Loucy (cell line): ENCODE measurements around the gene LRP10.

Experiments used
- H2AFZ ChIP-seq: fragments of 200-600 bp; sonication (generic); 2 replicates; pipeline ENCODE4 v1.6.0; 2016; ENCODE audit warnings: antibody characterized with exemption, mild to moderate bottlenecking, low read length, moderate library complexity
- H3F3A ChIP-seq: fragments of 200-600 bp; 2 replicates; pipeline ENCODE4 v1.6.0; 2016; ENCODE audit warnings: antibody characterized with exemption, low read depth, mild to moderate bottlenecking
- H3K27me3 ChIP-seq: fragments of 200-600 bp; sonication (generic); 2 replicates; pipeline ENCODE4 v1.6.1; 2014; ENCODE audit warnings: low read length, mild to moderate bottlenecking; ENCODE audit not compliant: insufficient read depth, poor library complexity, severe bottlenecking
- H3K36me3 ChIP-seq: fragments of 200-600 bp; sonication (generic); 2 replicates; pipeline ENCODE4 v1.6.1; 2016; ENCODE audit warnings: low read length; ENCODE audit not compliant: insufficient read depth
- H3K4me1 ChIP-seq: fragments of 200-600 bp; sonication (generic); 2 replicates; pipeline ENCODE4 v1.5.1; 2014; ENCODE audit warnings: low read length, mild to moderate bottlenecking; ENCODE audit not compliant: insufficient read depth, poor library complexity, severe bottlenecking
- H3K4me2 ChIP-seq: fragments of 200-600 bp; sonication (generic); 2 replicates; pipeline ENCODE4 v1.6.0; 2014; ENCODE audit warnings: antibody characterized with exemption, low read length, low read depth, mild to moderate bottlenecking; ENCODE audit not compliant: poor library complexity, severe bottlenecking
- H3K4me3 ChIP-seq: fragments of 200-600 bp; sonication (generic); 2 replicates; pipeline ENCODE4 v1.5.1; 2014; ENCODE audit warnings: low read length, mild to moderate bottlenecking, mixed read lengths; ENCODE audit not compliant: poor library complexity, severe bottlenecking
- H3K79me2 ChIP-seq: fragments of 200-600 bp; sonication (generic); 2 replicates; pipeline ENCODE4 v1.6.1; 2014; ENCODE audit warnings: low read length; ENCODE audit not compliant: insufficient read depth
- H3K9ac ChIP-seq: fragments of 200-600 bp; sonication (generic); 2 replicates; pipeline ENCODE4 v1.6.0; 2014; ENCODE audit warnings: mild to moderate bottlenecking, low read depth, low read length, moderate library complexity; ENCODE audit not compliant: poor library complexity, severe bottlenecking
- H3K9me2 ChIP-seq: fragments of 200-600 bp; sonication (generic); replicated peaks from 2 replicates; pipeline ENCODE4 v1.6.1; 2016; ENCODE audit warnings: low read depth, low read length, mixed read lengths
- H3K9me3 ChIP-seq: fragments of 200-600 bp; sonication (generic); 2 replicates; pipeline ENCODE4 v1.6.1; 2014; ENCODE audit warnings: mild to moderate bottlenecking, antibody characterized with exemption, low read length, low read depth; ENCODE audit not compliant: insufficient read depth
- H4K20me1 ChIP-seq: fragments of 200-600 bp; sonication (generic); 2 replicates; pipeline ENCODE4 v1.6.0; 2014; ENCODE audit warnings: antibody characterized with exemption, low read length, mild to moderate bottlenecking; ENCODE audit not compliant: insufficient read depth, poor library complexity, severe bottlenecking
- EZH2phosphoT487 ChIP-seq: fragments of 200-600 bp; IDR thresholded peaks from 2 replicates; pipeline ENCODE4 v1.6.1; 2018; ENCODE audit warnings: antibody characterized with exemption, mild to moderate bottlenecking, moderate library complexity, borderline replicate concordance
- TF ChIP-seq, protein P1 (sequence below): fragments of 200-600 bp; sonication (generic); conservative IDR thresholded peaks from 2 replicates; pipeline ENCODE4 v1.5.1; 2014; ENCODE audit warnings: mild to moderate bottlenecking, antibody characterized with exemption, low read length

LRP10 gene

DNA sequence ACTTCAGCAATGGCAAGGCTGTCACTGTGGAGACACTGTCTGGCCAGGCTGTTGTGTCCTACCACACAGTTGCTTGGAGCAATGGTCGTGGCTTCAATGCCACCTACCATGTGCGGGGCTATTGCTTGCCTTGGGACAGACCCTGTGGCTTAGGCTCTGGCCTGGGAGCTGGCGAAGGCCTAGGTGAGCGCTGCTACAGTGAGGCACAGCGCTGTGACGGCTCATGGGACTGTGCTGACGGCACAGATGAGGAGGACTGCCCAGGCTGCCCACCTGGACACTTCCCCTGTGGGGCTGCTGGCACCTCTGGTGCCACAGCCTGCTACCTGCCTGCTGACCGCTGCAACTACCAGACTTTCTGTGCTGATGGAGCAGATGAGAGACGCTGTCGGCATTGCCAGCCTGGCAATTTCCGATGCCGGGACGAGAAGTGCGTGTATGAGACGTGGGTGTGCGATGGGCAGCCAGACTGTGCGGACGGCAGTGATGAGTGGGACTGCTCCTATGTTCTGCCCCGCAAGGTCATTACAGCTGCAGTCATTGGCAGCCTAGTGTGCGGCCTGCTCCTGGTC is 4.3 kb downstream of the LRP10 start:
- H3K9me2 ChIP-seq: no peaks in the 10 kb centered on the region
- H3K4me2 ChIP-seq: no peak overlapping the region
- no peaks in the 10 kb centered on the region for H3K9me3 ChIP-seq
- no peak overlapping the region for H2AFZ ChIP-seq
- no peaks in the 10 kb centered on the region for H3K27me3 ChIP-seq
- H3F3A ChIP-seq: peaks cover 4% of the 10 kb centered on the region; the same call in 1 of the 2 replicates
- H3K4me1 ChIP-seq: peaks cover 8% of the 10 kb centered on the region
- peaks cover 3% of the 10 kb centered on the region; the same call in 1 of the 2 replicates for H3K79me2 ChIP-seq
- peaks cover 14% of the 10 kb centered on the region; the same call in 1 of the 2 replicates for H3K36me3 ChIP-seq
- H3K9ac ChIP-seq: no peak overlapping the region
- no peaks in the 10 kb centered on the region for H4K20me1 ChIP-seq
- TF ChIP-seq, protein P1, sequence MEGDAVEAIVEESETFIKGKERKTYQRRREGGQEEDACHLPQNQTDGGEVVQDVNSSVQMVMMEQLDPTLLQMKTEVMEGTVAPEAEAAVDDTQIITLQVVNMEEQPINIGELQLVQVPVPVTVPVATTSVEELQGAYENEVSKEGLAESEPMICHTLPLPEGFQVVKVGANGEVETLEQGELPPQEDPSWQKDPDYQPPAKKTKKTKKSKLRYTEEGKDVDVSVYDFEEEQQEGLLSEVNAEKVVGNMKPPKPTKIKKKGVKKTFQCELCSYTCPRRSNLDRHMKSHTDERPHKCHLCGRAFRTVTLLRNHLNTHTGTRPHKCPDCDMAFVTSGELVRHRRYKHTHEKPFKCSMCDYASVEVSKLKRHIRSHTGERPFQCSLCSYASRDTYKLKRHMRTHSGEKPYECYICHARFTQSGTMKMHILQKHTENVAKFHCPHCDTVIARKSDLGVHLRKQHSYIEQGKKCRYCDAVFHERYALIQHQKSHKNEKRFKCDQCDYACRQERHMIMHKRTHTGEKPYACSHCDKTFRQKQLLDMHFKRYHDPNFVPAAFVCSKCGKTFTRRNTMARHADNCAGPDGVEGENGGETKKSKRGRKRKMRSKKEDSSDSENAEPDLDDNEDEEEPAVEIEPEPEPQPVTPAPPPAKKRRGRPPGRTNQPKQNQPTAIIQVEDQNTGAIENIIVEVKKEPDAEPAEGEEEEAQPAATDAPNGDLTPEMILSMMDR: no peak
- TF ChIP-seq EZH2phosphoT487: no peak
- H3K4me3 ChIP-seq: no peak overlapping the region

DNA sequence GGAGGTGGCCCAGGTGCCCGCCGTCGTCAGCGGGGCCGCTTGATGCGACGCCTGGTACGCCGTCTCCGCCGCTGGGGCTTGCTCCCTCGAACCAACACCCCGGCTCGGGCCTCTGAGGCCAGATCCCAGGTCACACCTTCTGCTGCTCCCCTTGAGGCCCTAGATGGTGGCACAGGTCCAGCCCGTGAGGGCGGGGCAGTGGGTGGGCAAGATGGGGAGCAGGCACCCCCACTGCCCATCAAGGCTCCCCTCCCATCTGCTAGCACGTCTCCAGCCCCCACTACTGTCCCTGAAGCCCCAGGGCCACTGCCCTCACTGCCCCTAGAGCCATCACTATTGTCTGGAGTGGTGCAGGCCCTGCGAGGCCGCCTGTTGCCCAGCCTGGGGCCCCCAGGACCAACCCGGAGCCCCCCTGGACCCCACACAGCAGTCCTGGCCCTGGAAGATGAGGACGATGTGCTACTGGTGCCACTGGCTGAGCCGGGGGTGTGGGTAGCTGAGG is 5.5 kb downstream of the LRP10 start:
- Histone ChIP-seq H3F3A (no peaks in the 10 kb centered on the region), H3K4me3 (no peak overlapping the region), H3K79me2 (peaks cover 2% of the 10 kb centered on the region; the same call in 1 of the 2 replicates), H4K20me1 (no peaks in the 10 kb centered on the region), H2AFZ (no peak overlapping the region), H3K36me3 (peaks cover 14% of the 10 kb centered on the region; the same call in 1 of the 2 replicates), H3K9ac (no peak overlapping the region), H3K4me1 (peaks cover 8% of the 10 kb centered on the region), H3K9me2 (no peaks in the 10 kb centered on the region), H3K4me2 (no peak overlapping the region), H3K27me3 (no peaks in the 10 kb centered on the region), H3K9me3 (no peaks in the 10 kb centered on the region)
- TF ChIP-seq, protein P1: no peak
- TF ChIP-seq EZH2phosphoT487: no peak

DNA sequence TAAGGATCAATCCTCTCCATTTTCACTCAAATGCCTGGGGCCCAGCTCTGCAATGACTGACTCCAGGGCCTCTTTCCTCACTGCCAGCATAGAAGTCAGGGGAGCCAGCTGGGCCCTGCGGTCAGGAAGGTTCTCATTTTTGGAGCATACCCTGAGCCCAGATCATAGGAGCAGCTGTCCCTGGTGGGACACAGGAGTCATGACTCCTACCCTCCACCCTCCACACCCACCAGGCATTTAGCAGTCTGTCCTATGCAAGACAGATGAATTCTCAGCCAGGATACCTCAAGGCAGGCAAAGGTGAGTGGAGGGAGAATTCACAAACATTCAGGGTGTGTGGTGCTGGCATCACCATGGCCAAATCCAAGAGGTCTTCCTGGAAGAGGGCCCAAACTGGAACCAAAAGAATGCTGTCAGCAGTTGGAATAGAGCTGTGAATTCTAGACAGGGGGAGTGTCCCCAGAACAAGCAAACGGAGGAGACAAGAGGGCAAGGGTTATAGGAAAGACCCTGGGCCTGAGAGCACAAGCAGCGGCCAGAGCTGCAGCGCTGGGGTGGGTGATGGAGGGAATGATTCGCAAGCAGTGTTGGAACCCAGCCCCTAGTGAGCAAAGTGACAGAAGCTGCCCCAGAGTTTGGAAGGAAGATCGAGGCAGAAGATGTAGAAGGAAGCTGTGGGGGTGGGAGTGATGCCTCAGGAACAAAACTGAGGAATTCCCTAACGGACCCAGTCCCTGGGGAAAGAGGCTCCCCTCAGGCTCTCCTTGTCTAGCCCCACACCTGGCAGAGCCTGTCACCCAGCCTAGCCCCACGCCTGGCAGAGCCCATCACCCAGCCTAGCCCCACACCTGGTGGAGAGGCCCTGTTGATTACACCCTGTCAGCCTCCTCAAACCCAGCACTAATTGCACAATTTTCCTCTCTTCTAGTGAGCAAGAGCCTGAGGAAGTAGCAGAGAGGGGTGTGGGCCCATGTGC is 7.0 kb downstream of the LRP10 start:
- Histone ChIP-seq H3F3A (no peaks in the 10 kb centered on the region), H3K79me2 (no peaks in the 10 kb centered on the region), H3K4me1 (no peaks in the 10 kb centered on the region), H3K9me2 (no peaks in the 10 kb centered on the region), H3K4me2 (no peak overlapping the region), H3K4me3 (no peak overlapping the region), H3K9me3 (no peaks in the 10 kb centered on the region), H3K9ac (no peak overlapping the region), H4K20me1 (no peaks in the 10 kb centered on the region), H3K36me3 (peaks cover 14% of the 10 kb centered on the region; the same call in 1 of the 2 replicates), H3K27me3 (no peaks in the 10 kb centered on the region), H2AFZ (no peak overlapping the region)
- TF ChIP-seq, protein P1: no peak
- TF ChIP-seq EZH2phosphoT487: no peak
